Stimulated activated CD8-positive, alpha-beta memory T cell treated with anti-CD3 and anti-CD28 coated beads, Interleukin-7, amount 100 ng/mL, for 1 hour (primary cell): Measurements from ENCODE around the gene SEMA3C.

ENCODE experiments used
- DNase-seq, 2 donors: peaks; one replicate each; pipeline ENCODE4 v3.0.0-alpha.2; 2020; ENCODE audit warnings: low read depth in 2 of 2

The SEMA3C gene

DNA sequence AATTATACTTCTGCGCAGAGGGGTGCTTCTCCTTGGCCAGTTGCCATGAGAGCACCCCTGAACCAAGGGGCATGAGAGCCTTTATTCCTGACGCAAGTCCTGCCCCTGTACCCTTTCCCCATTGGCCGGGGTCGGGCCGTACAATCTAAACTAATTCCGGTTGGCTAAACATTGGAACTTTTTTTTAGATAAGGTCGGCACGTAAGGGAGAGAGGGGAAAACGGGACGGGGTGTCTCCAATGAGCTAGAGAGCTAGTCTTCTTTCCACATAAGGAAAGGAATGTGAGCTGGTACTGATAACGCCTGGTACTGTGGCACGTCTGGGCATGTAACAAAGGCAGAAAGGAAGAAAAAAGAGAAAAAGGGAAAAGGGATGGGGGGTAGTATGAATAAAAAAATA is 183.5 kb downstream of the SEMA3C start:
- DNase-seq: no peak

DNA sequence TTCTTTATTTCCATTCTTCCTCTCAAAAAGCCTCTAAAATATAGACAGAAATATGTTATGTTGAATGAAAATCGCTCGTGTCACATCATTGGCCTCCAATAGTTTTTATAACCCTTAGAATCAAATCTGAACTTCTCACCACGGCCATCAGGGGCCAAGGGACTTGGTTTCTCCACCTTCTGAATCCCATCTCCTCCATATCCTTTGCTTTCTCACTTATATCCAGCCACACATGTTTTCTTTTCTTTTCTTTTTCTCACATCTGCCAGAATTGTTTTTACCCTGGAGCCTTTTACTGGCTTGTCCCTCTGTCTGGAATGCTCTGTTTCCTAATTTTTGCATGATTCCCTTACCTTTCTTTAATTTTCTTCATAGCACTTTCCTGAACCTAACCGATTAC is 184.8 kb downstream of the SEMA3C start:
- DNase-seq: no peak

DNA sequence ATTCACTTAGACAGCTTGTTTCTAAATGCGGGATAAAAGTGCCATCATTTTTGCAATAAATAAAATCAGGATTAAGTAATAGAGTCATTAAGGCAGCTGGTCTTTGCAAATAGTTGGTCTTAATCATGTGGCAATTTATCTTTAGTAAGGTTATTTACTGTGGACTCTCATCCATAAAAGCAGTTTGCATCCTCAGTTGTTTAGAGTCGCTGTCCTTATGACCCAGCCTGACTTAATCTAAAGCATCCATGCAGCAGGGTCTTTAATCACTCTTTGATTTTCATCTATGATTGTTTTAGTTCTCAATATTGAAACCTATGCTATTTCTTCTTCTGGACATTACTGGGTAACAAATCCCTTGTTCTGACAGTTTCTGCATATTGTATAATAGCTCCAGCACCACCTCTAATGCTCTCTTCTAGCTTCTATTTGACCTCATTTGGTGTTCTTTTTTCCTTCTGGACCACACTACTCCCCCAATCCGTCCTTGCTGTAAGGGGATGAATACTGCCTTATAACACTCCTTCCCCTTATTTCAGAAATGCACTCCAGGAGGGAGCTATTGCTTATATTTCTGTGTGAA is 185.4 kb downstream of the SEMA3C start:
- DNase-seq: no peak

DNA sequence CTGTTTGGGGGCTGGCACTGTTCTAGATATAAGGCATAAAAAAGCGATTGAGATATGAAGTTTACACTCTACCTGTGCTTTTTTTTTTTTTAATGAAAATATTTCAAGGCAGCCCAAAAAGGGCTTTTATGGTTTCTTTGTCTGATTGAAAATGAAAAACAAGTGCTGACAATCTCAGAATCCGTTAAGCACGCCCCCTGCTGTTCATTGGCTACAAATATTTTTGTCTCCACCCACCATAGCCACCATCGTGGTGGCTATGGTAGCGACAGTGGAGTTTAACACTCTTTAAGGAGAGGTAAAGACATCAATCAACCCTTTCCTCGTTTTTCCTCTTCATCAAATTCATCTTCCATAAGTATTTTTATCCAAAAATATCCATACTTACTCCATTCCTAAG is 186.2 kb downstream of the SEMA3C start:
- no peak for DNase-seq

DNA sequence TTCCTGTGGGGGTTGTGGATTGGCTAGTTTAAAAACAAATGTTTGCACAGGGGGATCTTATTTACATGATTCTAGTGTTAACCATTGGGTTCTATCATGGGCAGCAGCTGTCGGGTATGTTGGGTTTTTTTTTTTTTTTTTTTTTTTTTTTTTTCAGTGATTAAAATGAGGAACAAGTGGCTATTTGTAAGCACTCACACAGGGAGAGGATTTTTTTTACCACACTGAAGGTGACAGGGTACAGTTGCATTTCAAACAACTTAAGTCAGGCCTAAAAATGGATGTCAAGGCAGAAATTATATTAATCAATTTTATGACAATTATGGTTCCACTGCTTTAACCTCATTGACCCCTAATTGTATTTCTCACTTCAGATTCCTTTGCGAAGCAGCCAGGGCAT is 187.6 kb downstream of the SEMA3C start:
- DNase-seq: no peak

DNA sequence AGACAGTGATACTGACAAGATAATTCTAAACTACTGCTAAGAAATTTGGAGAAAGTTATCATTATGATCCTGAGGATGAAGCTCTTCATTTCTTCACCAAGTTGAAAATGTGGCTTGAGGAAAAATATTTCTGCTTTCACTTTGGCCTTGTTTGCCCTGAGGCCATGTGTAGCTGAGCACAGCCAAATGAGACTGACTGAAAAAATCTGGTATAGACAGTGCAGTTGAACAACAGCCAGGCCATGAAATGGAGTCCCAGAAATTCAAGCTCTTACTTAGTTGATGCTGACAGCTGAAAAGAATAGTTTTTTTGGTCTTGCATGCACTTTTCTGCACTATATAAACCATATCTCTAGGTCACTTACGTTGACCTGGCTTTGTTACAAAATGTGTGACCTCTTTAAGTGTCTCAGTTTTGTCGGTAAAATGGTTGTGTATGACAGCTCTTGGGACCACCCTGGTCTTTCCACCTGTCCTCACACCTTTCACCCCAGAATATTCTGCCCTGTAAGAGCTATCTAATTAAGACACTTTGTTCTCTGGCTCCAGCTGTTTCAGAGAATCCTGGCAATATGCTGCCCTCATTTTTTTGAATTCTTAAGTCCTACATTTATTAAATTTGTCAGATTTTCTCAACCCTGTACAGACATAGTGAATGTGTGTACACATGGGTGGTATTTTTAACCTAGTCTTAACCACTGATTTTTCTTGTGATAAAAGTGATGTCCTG is 189.1 kb downstream of the SEMA3C start:
- no peak for DNase-seq

DNA sequence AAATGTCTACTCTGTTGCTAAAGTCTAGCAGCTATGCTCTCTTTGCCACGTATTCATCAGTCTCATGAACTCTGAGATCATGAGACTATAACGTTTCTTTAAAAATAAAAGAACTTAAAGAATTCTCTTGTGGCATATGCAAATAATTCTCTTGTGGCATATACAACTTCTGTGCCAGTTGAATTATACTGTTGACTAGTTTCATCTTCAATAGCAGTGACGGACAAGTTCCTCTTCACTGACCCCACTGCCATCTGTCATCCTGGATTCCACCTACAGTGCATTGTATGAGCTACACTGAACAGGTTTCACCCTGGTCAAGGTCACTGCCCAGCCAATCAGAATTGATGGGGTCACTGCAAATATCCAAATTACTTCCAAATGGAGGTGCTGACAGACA is 192.2 kb downstream of the SEMA3C start:
- DNase-seq: no peak

DNA sequence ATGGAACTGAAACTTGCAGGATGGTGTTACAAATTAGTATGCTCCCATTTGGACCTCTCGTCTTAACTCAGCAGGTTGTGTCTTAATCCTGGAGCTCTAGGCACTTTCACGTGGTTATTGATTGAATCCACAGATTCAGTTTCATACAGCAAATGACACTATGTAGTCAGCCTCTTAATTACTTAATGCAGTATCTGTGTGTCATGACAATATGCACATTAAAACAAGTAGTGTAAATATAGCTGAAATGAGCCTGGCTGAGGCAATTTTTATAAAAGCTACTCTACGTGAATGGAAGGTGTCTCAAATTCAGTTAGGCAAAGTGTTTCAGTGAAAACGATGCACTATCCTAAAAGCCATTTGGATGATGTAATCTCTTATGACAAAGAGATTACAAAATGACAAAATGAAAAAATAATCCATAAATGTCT is 193.7 kb downstream of the SEMA3C start:
- DNase-seq: no peak

DNA sequence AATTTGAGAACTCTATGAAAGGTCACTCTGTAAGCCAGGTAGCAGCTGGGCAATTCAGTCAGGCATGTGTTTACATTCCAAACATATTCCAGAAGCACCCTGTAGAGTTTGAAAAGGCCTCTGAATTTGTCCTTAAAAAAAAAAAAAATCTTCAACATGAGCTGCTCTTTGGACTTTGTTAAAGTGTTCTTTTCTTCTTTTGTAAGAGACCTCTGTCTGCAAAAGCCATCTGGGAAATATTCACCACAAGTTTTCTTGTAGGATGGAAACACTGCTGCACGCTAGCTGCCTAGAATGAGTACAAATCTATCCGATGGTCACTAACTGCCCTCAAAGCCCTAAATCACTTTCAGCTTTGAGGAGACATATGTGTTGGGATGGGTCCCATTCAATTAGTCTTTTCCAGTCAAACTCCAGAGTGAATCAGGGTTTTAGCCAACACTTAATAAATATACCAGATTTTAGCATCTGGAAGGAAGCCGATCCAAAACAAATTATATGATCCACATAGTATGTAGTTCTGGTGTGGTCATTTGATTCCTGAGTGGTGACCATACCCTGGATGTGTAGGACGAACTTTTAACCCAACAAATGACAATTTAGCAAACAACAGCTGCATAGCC is 194.5 kb downstream of the SEMA3C start:
- DNase-seq: no peak

DNA sequence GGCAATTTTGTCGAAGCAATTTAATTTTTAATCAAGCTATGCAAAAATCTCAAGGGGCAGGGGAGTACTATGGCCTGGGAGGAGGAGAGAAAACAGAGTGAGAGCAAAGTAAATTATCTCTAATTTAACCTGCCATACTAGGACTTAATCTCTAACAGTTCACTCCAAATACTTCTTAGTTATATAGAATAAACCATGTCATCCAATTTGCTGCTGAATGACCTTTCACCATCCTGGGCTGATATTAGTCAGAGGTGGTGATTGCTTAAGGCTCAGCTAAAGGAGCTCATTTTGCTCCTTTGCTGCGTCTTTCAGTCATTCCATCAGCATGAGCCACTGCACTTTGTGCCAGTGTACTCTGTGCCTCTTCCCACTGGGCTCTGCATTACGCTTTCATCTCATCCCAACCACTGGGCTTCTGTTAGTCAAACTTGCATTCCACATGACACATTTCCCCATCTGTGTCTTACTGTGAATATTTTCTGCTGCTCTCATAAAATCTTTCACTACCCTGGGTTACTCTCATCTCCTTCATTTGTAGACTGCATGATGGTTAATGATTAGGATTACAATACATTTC is 196.1 kb downstream of the SEMA3C start:
- no peak for DNase-seq

DNA sequence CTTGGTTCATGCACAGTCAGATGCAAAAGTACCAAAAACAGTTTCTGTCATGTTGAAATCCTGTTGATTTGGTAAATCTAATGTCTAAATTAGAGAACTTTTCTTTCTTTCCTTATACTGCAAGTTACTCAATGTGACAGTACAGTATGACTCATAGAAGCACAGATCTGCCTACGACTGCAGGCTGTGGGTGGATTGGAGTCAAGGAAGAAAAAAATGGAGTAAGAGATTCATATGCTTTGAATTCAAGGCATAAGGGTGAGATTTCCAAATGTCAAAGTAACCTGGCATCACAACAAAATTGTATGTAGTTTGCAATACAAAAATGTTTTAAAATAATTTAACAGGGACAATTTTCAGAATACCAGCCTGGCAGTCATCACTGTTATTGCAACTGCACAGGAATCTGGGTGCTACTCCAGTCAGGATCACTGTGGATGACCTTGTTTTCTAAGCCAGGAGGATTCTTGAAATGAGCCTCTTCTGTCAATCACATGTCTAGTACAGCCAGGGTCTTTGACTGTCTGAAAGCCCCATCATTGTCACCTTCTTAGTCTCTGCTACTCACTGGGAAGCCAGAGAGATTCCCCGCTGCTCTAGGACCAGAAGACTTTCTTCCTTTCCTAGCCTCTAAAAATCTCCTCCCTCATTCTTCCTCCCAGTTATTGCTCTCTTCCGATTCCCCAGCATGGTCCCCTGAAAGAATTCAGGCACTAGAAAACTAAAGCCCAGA is 196.8 kb downstream of the SEMA3C start:
- DNase-seq: no peak

DNA sequence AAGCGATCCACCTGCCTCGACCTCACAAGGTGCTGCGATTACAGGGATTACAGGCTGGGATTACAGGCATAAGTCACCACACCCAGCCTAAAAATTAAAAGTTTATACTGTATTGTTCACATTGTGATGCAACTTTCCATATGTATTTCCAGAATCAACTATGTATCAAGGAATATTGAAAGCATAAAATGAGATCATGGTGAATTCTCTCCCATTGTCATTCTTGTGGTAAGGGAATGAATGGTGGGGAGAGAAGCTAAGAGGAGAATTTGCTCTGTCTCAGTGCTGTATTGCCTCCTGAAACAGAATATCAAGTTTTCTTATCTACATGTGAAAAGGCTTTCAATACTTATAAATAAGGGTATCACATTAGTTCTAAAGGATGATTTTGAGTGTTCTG is 198.7 kb downstream of the SEMA3C start:
- no peak for DNase-seq

DNA sequence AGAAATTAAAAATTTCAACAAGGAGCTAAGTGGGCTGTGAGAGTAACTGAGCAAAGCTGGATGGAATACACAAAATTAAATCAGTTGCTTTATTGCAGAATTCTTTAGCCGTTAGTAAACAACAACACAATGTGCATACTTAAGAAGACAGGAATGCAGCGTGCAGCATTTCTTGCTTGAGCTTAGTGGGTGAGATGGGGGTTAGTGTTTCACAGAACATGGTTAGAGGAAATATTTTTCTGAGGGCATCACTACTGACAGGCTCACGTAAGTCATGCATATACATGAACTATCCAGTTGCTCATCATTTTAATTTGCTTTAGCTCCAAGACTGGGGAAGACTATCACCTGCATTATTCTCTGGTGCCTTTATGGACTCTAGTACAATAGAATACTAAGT is 199.6 kb downstream of the SEMA3C start:
- no peak for DNase-seq

DNA sequence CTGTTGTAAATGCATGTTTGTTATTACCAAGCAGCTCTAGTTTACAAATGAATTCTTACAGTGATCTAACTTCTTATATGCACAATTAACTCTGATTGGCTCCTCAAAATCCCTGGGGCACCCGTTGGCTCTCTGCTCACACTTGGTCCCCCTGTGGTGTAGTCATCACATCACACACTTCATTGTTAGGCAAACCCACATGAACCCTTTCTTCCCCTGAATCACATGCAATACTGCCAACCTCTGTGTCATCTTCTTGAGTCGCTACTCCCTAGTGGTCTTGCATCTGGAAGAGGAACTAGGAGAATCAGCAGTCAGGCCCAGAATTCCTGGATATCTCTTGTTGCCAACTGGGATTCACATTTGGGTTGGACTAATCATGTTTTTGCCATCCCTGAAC is 207.3 kb downstream of the SEMA3C start:
- DNase-seq: no peak

DNA sequence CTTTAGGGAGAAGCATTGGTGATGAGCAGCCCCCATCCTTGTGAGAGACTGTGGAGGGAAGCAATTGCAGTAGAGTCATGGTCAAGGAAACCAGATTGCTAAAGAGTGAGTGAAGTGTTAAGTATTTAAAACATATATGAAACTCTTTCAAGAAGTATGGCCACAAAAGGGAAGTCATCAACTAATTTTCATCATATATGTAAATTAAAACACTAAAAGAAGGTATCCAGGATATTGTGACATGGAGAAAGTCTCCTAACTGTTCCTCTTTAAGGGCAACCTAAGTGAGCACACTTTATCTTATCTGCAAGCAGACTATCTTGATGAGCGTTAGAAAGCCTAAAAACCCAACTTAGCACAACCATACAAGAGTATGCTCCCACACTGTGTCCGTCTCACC is 210.7 kb downstream of the SEMA3C start:
- no peak for DNase-seq

DNA sequence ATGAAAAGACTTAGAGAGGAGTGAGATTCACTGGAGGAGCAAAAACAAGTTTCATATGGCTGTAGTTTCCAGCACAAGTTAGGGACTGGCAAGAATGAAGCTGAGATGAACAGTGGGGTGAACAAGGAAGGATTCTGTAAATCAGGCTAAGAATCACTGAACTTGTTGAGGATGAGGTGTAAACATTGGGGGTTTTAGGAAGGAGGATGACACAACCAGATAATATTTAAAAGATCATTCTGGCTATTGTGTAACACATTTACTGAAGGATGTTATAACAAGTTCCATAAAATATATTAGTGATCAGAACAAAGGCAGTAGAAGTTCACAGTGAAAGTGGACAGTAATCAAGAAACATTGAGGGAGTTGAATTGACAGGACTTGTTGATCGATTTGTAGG is 211.5 kb downstream of the SEMA3C start:
- no peak for DNase-seq

DNA sequence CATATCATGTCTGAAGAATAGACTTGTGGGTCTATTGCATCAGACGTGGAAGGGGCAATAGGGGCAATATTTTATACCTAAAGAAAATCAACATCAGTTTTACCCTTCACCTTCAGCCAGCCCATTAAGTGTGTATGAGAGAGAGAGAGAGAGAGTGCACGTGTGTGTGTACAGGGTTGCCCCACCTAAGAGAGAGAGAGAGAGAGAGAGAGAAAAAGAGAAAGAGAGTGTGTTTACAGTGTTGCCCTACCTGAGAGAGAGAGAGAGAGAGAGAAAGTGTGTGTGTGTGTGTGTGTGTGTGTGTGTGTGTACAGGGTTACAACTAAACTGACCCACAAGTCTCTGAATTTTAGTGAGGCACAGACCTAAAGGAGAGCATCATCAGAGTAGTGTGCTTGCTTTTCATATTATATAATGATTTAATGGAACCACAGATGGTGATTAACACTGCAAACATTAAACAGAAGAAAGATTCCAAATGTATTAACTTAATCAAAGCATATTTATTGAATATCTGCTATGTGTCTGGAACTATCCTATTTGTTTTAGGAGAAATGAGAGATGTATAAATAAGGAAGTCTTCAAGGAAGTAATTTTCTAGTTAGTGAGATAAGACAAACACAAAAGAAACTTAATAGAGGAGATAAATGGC is 213.6 kb downstream of the SEMA3C start:
- no peak for DNase-seq

DNA sequence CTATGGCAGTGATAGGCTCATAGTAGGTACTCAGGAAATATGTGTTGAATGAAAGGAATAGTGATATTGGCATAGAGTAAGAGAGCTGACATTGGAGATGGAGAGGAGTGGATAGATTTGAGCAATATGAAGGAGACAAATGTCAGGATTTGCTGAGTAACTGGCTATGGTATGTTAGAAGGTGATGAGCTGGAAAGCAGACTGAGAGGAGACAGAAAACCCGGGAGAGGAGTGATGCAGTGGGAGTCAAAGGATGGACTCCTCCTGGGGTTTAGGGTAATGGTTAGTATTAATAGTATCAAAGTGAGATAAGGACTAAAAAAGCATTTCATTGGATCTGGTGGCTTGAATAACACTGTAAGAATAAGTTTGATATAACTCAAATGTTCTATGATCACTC is 215.6 kb downstream of the SEMA3C start:
- no peak for DNase-seq

DNA sequence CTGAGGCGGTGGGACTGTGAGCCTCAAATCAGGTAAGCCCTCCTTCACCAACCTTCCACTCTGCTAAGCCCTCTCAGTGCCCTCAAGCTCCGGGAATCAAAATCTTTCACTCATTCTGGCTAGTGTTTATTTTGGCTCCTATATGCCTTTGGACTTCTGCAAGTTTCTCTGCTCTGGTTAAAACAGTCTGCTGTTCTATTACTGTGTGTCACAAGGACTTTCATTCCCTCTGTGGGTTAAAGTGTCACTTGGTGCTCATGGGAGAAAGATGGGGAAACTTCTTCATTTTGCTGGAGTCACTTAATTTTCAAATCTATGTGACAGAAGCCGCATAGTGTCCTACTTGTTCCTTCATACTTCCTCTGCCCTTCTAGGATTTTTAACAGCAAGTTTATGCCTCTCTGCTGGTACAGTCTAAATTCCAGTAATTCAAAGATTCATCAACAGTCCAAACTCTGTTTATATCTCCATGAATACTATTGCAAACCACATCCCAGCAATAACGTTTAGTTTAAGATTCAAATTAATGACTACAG is 219.1 kb downstream of the SEMA3C start:
- no peak for DNase-seq

DNA sequence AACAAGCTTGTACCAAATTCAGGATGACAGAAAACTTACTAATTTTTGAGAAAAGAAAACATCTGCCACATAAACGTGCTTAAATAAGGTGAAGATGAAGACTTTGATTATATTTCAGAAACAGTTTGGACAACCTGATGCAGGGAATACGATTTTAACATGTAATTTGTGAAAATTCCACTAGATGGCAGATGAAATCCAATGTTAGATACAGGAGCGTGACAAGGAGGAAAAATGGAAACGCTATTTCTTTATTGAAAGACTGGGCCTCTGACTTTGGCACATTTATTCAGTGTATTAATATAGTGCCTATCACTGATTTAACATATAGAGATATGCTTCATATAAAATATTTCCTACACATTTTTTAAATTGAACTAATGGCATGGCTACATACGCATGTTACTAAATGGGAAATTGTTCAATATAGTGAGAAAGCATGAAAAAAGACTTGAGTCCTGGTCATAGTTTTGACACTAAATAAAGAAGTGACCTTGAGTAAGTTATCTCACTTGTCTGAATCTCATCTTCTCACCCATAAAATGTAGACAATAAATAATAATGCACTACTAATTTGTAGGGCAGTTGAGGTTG is 219.7 kb downstream of the SEMA3C start:
- DNase-seq: no peak
